ENCODE results near the gene SLC10A7. TPM values are rescaled to one million over a fixed set of nuclear protein-coding genes. Genes with fewer than 3 reads are reported as not detected.

The SLC10A7 gene, protein sequence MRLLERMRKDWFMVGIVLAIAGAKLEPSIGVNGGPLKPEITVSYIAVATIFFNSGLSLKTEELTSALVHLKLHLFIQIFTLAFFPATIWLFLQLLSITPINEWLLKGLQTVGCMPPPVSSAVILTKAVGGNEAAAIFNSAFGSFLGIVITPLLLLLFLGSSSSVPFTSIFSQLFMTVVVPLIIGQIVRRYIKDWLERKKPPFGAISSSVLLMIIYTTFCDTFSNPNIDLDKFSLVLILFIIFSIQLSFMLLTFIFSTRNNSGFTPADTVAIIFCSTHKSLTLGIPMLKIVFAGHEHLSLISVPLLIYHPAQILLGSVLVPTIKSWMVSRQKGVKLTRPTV
- polyA plus RNA-seq: 7.6 to 12.7 TPM (median 8.6 TPM) in 3 replicates
- 2.9 TPM for polyA plus RNA-seq (2011; ENCODE audit: low read depth)
- 3.2 and 9.1 TPM in 2 replicates for polyA plus RNA-seq (2011; cell fraction: cytosol; rRNA removed)
- 10.7 and 13.3 TPM in 2 replicates for polyA plus RNA-seq (2011; cell fraction: nucleus; rRNA removed)
- 5.2 and 5.3 TPM in 2 replicates for polyA plus RNA-seq (2012; ENCODE audit: low replicate concordance)
- polyA minus RNA-seq: 6.5 to 18.3 TPM (median 11.5 TPM) in 3 replicates
- 2.1 TPM for polyA minus RNA-seq (2011; cell fraction: cytosol; rRNA and poly(A)+ RNA removed)
- polyA minus RNA-seq (2011; cell fraction: nucleus; rRNA and poly(A)+ RNA removed): 11.7 and 23.6 TPM in 2 replicates

DNA sequence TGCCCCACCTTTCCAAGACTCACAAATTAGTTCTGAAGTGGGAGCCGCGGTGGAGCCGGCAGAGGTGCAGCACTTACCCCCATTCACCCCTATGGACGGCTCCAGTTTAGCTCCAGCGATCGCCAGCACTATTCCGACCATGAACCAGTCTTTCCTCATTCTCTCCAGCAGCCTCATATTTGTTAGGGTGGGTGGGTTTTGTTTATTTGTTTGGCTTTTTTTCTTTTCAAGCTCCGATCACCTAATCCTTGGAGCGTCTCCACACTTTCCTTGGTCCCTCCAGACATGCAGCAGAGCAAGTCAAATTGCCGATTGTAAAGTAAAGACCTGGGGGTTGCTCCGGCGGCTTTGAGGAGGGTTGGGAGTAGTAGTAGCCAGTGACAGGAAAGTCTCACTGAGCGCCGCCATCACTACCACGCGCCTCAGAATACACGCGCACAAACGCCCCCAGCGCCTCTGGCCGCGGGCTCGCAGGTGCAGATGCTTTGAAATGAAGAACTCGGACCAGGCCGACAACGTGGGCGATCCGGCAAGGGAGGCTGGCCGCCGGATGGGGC, at the start of gene SLC10A7:
Gene SLC10A7, minus strand, starts transcription at position 400 of the 557 bp plus-strand sequence. Its CDS starts 223 bp downstream, at position 177.
- peak within 1 kb of the TSS; percentile 91 to 98 (median 98) for H3K4me3 ChIP-seq (ENCODE audit: control insufficient read depth in 2 of 3, extremely low read depth in 1 of 3, insufficient read depth in 2 of 3, low read depth in 1 of 3, low read length in 3 of 3)
- peak within 1 kb of the TSS; percentile 88 for H3K4me2 ChIP-seq (ENCODE audit: control insufficient read depth, extremely low read depth, insufficient read depth, low read depth, low read length)
- TF ChIP-seq, protein P1, sequence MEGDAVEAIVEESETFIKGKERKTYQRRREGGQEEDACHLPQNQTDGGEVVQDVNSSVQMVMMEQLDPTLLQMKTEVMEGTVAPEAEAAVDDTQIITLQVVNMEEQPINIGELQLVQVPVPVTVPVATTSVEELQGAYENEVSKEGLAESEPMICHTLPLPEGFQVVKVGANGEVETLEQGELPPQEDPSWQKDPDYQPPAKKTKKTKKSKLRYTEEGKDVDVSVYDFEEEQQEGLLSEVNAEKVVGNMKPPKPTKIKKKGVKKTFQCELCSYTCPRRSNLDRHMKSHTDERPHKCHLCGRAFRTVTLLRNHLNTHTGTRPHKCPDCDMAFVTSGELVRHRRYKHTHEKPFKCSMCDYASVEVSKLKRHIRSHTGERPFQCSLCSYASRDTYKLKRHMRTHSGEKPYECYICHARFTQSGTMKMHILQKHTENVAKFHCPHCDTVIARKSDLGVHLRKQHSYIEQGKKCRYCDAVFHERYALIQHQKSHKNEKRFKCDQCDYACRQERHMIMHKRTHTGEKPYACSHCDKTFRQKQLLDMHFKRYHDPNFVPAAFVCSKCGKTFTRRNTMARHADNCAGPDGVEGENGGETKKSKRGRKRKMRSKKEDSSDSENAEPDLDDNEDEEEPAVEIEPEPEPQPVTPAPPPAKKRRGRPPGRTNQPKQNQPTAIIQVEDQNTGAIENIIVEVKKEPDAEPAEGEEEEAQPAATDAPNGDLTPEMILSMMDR (optimal IDR thresholded peaks at IDR 0.05 in 1 of 3, IDR thresholded peaks at IDR 0.05 in 1 of 3, conservative IDR thresholded peaks at IDR 0.05 in 1 of 3; ENCODE audit: extremely low read depth in 1 of 3, insufficient read depth in 2 of 3, low read length in 3 of 3): no peak
- TF ChIP-seq EZH2 (IDR thresholded peaks at IDR 0.05; ENCODE audit: low read length): no peak
- H2AFZ ChIP-seq (ENCODE audit: control insufficient read depth, low read length): peak within 1 kb of the TSS; percentile 97
- no peaks in the 10 kb centered on the region for H3K9me3 ChIP-seq (ENCODE audit: control insufficient read depth, low read depth, low read length)
- peak within 1 kb of the TSS; percentile 94 for H3K27ac ChIP-seq (ENCODE audit: control insufficient read depth, insufficient read depth, low read length)
- H3K9me1 ChIP-seq (ENCODE audit: control insufficient read depth, extremely low read depth, insufficient read depth, low read length): no peaks in the 10 kb centered on the region
- H3K4me1 ChIP-seq (ENCODE audit: control insufficient read depth, extremely low read depth, insufficient read depth, low read length): peaks cover 13% of the 10 kb centered on the region
- H3K27me3 ChIP-seq (ENCODE audit: control insufficient read depth, extremely low read depth, insufficient read depth, low read length): no peaks in the 10 kb centered on the region
- no peaks in the 10 kb centered on the region for H4K20me1 ChIP-seq (ENCODE audit: control insufficient read depth, extremely low read depth, insufficient read depth, low read length)
- FAIRE-seq (no peak), DNase-seq (ENCODE audit: low read depth, low spot score) (no peak)
- H3K9ac ChIP-seq (ENCODE audit: control insufficient read depth, extremely low read depth, insufficient read depth, low read length): peak within 1 kb of the TSS; percentile 93
- dilution Hi-C loops (cut with MboI; ENCODE audit: extremely low pct_ligation_motif_present, low sequenced_read_pairs): no loop called here
- peaks cover 0 to 3% of the 10 kb centered on the region in 2 experiments for H3K36me3 ChIP-seq (ENCODE audit: control insufficient read depth in 2 of 2, extremely low read depth in 1 of 2, insufficient read depth in 2 of 2, low read length in 2 of 2)
- peaks cover 35% of the 10 kb centered on the region for H3K79me2 ChIP-seq (ENCODE audit: control insufficient read depth, insufficient read depth, low read length)

DNA sequence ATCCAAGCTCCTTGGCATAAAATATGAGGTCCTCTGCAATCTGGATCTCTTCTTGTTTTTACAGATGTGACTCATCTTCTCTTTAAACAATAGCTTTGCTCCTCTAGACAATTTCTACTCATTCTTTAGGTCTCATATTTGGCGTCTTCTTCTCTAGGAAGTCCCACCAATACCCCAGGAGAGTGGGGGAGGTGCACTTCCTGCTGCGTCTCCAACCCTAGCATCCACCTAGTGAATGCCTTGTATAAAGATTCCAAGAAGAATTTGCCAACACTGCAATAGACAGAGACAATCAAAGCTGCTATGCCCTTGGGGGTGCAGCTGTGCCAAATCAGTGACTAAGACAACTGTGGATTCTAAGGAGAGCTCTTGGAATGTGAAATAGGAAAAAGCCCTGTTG, 45.7 kb upstream of the SLC10A7 start:
- Histone ChIP-seq H3K27ac (ENCODE audit: control insufficient read depth, insufficient read depth, low read length) (no peak overlapping the region), H3K4me1 (ENCODE audit: control insufficient read depth, extremely low read depth, insufficient read depth, low read length) (peaks cover 7% of the 10 kb centered on the region), H2AFZ (ENCODE audit: control insufficient read depth, low read length) (no peak overlapping the region), H3K9me3 (ENCODE audit: control insufficient read depth, low read depth, low read length) (no peaks in the 10 kb centered on the region), H3K4me3 (ENCODE audit: control insufficient read depth in 2 of 3, extremely low read depth in 1 of 3, insufficient read depth in 2 of 3, low read depth in 1 of 3, low read length in 3 of 3) (no peak overlapping the region), H3K9me1 (ENCODE audit: control insufficient read depth, extremely low read depth, insufficient read depth, low read length) (no peaks in the 10 kb centered on the region), H3K27me3 (ENCODE audit: control insufficient read depth, extremely low read depth, insufficient read depth, low read length) (peaks cover 4% of the 10 kb centered on the region), H3K36me3 (ENCODE audit: control insufficient read depth in 2 of 2, extremely low read depth in 1 of 2, insufficient read depth in 2 of 2, low read length in 2 of 2) (no peaks in the 10 kb centered on the region), H3K79me2 (ENCODE audit: control insufficient read depth, insufficient read depth, low read length) (no peaks in the 10 kb centered on the region), H4K20me1 (ENCODE audit: control insufficient read depth, extremely low read depth, insufficient read depth, low read length) (no peaks in the 10 kb centered on the region), H3K4me2 (ENCODE audit: control insufficient read depth, extremely low read depth, insufficient read depth, low read depth, low read length) (no peak overlapping the region), H3K9ac (ENCODE audit: control insufficient read depth, extremely low read depth, insufficient read depth, low read length) (no peak overlapping the region)
- FAIRE-seq (no peak), DNase-seq (ENCODE audit: low read depth, low spot score) (no peak)
- TF ChIP-seq, protein P1 (optimal IDR thresholded peaks at IDR 0.05 in 1 of 3, IDR thresholded peaks at IDR 0.05 in 1 of 3, conservative IDR thresholded peaks at IDR 0.05 in 1 of 3; ENCODE audit: extremely low read depth in 1 of 3, insufficient read depth in 2 of 3, low read length in 3 of 3): no peak
- no peak for TF ChIP-seq EZH2 (IDR thresholded peaks at IDR 0.05; ENCODE audit: low read length)
- dilution Hi-C loops (cut with MboI; ENCODE audit: extremely low pct_ligation_motif_present, low sequenced_read_pairs): no loop called here

Measured in keratinocyte (primary cell).